Neuron (in vitro differentiated cells): ENCODE measurements around the gene CETP.

Experiments
- H2AFZ ChIP-seq: one replicate; pipeline ENCODE4 v1.6.1; 2013; ENCODE audit warnings: low read depth, mild to moderate bottlenecking, inconsistent platforms, low read length, moderate library complexity
- H3K27me3 ChIP-seq: one replicate; pipeline ENCODE4 v1.6.1; 2013; ENCODE audit warnings: low read length; ENCODE audit not compliant: insufficient read depth
- H3K36me3 ChIP-seq: one replicate; pipeline ENCODE4 v1.6.1; 2013; ENCODE audit warnings: low read length; ENCODE audit not compliant: insufficient read depth
- H3K4me1 ChIP-seq: one replicate; pipeline ENCODE4 v1.6.1; 2013; ENCODE audit warnings: low read length; ENCODE audit not compliant: insufficient read depth
- H3K4me3 ChIP-seq: 2 replicates; pipeline ENCODE4 v1.5.1; 2013; ENCODE audit warnings: mild to moderate bottlenecking, low read length, moderate library complexity
- H3K9me3 ChIP-seq: one replicate; pipeline ENCODE4 v1.6.1; 2013; ENCODE audit warnings: low read length

CETP gene

DNA sequence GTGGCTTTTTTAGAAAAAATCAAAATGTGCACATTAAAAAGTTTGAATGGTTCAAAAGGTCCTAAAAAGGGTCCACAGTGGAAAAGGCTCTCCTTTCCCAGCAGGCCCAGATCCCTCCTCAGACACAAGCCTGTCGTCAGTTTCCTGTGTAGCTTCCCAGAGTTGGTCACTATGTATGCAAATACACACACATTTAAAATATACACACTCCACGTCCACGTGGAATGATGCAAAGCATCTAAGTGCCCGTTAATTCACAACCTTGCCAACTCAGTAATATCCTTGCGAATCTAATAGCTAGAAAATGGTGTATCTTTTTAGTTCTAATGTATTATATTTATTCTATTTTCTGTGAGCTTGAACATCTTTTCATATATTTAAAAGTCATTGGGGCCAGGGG, 45.3 kb downstream of the CETP start:
- no peak overlapping the region for H3K4me3 ChIP-seq
- peaks cover 11% of the 10 kb centered on the region for H3K27me3 ChIP-seq
- H3K9me3 ChIP-seq, result no peaks in the 10 kb centered on the region
- no peak overlapping the region for H2AFZ ChIP-seq
- no peaks in the 10 kb centered on the region for H3K36me3 ChIP-seq
- H3K4me1 ChIP-seq, result no peaks in the 10 kb centered on the region

GRCh38 chr16:57007530-57007929, 45.8 kb downstream of the CETP start:
- no peak overlapping the region for H2AFZ ChIP-seq
- H3K9me3 ChIP-seq, result no peaks in the 10 kb centered on the region
- H3K4me3 ChIP-seq, result no peak overlapping the region
- no peaks in the 10 kb centered on the region for H3K4me1 ChIP-seq
- no peaks in the 10 kb centered on the region for H3K36me3 ChIP-seq
- H3K27me3 ChIP-seq, result peaks cover 11% of the 10 kb centered on the region

- no peaks in the 10 kb centered on the region for H3K4me1 ChIP-seq
- no peaks in the 10 kb centered on the region for H3K36me3 ChIP-seq
- no peak overlapping the region for H3K4me3 ChIP-seq
- H3K9me3 ChIP-seq, result no peaks in the 10 kb centered on the region
- peaks cover 11% of the 10 kb centered on the region for H3K27me3 ChIP-seq
- H2AFZ ChIP-seq, result no peak overlapping the region
Measured at GRCh38 chr16:57008440-57008839, 46.7 kb downstream of the CETP start.

- no peaks in the 10 kb centered on the region for H3K4me1 ChIP-seq
- H3K36me3 ChIP-seq, result no peaks in the 10 kb centered on the region
- H2AFZ ChIP-seq, result no peak overlapping the region
- no peak overlapping the region for H3K4me3 ChIP-seq
- H3K9me3 ChIP-seq, result no peaks in the 10 kb centered on the region
- H3K27me3 ChIP-seq, result peaks cover 1% of the 10 kb centered on the region
Measured at GRCh38 chr16:57009643-57010170, 48.0 kb downstream of the CETP start.

GRCh38 chr16:57012353-57012752, 50.6 kb downstream of the CETP start:
- H3K4me1 ChIP-seq, result no peaks in the 10 kb centered on the region
- no peaks in the 10 kb centered on the region for H3K9me3 ChIP-seq
- H3K36me3 ChIP-seq, result no peaks in the 10 kb centered on the region
- H3K4me3 ChIP-seq, result no peak overlapping the region
- no peaks in the 10 kb centered on the region for H3K27me3 ChIP-seq
- no peak overlapping the region for H2AFZ ChIP-seq

GRCh38 chr16:57013229-57013628, 51.5 kb downstream of the CETP start:
- H3K27me3 ChIP-seq, result no peaks in the 10 kb centered on the region
- H2AFZ ChIP-seq, result no peak overlapping the region
- no peak overlapping the region for H3K4me3 ChIP-seq
- no peaks in the 10 kb centered on the region for H3K36me3 ChIP-seq
- no peaks in the 10 kb centered on the region for H3K4me1 ChIP-seq
- H3K9me3 ChIP-seq, result no peaks in the 10 kb centered on the region

DNA sequence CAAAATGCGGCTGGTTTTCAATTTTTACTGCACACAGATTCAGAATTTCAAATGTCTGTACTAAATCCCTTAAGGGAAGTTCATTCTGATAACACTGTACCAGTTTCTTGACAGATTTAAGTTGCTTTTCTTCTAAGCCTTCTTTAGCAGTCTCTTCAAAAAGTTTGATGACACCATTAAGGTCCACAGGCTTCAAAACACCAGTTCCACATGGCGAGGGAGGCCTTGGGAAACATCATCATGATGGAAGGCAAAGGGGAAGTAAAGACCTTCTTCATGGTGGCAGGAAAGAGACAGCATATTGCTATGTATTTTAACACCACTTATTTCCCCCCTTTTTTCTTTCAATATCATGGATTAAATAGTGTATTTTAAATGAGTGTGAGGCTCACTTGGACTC, 52.2 kb downstream of the CETP start:
- H3K27me3 ChIP-seq, result no peaks in the 10 kb centered on the region
- H2AFZ ChIP-seq, result no peak overlapping the region
- no peaks in the 10 kb centered on the region for H3K36me3 ChIP-seq
- no peaks in the 10 kb centered on the region for H3K9me3 ChIP-seq
- H3K4me1 ChIP-seq, result no peaks in the 10 kb centered on the region
- H3K4me3 ChIP-seq, result no peak overlapping the region

- Histone ChIP-seq H3K4me3 (no peak overlapping the region), H3K9me3 (no peaks in the 10 kb centered on the region), H3K36me3 (no peaks in the 10 kb centered on the region), H2AFZ (no peak overlapping the region), H3K27me3 (no peaks in the 10 kb centered on the region), H3K4me1 (no peaks in the 10 kb centered on the region)
Measured at GRCh38 chr16:57016301-57016700, 54.6 kb downstream of the CETP start.

DNA sequence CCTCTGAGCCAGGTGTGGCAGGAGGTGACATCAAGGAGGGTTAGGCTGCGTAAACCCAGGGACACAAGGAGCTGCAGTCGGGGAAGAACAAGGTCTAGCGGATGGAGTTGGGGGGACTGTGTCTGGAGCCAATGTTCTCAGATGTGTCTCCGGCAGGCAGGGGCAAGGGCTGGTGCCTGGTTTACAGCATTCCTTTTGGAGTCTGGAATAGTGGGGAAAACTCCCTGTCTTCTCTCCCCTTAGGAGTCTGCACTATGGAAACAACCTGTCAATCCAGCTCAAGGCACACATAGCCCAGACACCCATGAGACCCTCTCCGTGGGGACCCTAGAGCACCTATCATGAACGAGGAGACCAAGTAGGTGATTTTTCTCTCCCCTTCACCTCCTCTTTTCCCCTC, 55.1 kb downstream of the CETP start:
- Histone ChIP-seq H2AFZ (no peak overlapping the region), H3K4me3 (no peak overlapping the region), H3K9me3 (no peaks in the 10 kb centered on the region), H3K4me1 (no peaks in the 10 kb centered on the region), H3K27me3 (no peaks in the 10 kb centered on the region), H3K36me3 (no peaks in the 10 kb centered on the region)

DNA sequence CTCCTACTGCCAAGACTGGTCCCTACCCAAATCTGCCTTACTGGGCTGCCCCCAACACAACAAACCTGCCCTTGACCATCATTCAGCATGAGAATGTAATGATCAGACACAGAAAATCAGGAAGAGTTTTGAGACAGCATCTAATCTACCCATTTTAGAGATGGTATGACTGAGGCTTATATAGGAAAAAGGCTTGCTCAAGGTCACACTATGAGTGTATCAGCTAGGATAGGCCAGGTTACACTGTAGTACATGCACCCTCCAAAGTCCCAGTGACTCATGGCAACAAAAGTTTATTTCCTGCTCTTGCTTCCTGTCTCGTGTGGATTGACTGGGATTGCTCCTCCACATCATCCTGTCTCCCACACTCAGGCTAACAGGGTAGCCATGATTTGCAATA, 55.5 kb downstream of the CETP start:
- H3K4me3 ChIP-seq, result no peak overlapping the region
- H3K4me1 ChIP-seq, result no peaks in the 10 kb centered on the region
- no peak overlapping the region for H2AFZ ChIP-seq
- no peaks in the 10 kb centered on the region for H3K36me3 ChIP-seq
- no peaks in the 10 kb centered on the region for H3K9me3 ChIP-seq
- H3K27me3 ChIP-seq, result no peaks in the 10 kb centered on the region

GRCh38 chr16:57019746-57020145, 58.0 kb downstream of the CETP start:
- Histone ChIP-seq H3K4me3 (no peak overlapping the region), H3K9me3 (no peaks in the 10 kb centered on the region), H3K36me3 (no peaks in the 10 kb centered on the region), H3K27me3 (peaks cover 5% of the 10 kb centered on the region), H3K4me1 (no peaks in the 10 kb centered on the region), H2AFZ (no peak overlapping the region)

DNA sequence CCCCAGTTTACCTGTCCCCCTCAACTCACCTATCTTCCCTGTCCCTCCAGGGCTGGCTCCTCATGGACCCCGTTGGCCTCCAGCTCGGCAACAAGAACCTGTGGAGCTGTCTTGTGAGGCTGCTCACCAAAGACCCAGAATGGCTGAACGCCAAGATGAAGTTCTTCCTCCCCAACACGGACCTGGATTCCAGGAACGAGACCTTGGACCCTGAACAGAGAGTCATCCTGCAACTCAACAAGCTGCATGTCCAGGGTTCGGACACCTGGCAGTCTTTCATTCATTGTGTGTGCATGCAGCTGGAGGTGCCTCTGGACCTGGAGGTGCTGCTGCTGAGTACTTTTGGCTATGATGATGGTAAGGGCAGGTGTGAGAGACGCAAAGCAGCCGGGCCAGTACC, 58.9 kb downstream of the CETP start:
- Histone ChIP-seq H2AFZ (no peak overlapping the region), H3K9me3 (no peaks in the 10 kb centered on the region), H3K4me3 (no peak overlapping the region), H3K4me1 (no peaks in the 10 kb centered on the region), H3K27me3 (peaks cover 5% of the 10 kb centered on the region), H3K36me3 (no peaks in the 10 kb centered on the region)

GRCh38 chr16:57021757-57022156, 60.0 kb downstream of the CETP start:
- peaks cover 5% of the 10 kb centered on the region for H3K27me3 ChIP-seq
- H3K36me3 ChIP-seq, result no peaks in the 10 kb centered on the region
- H3K9me3 ChIP-seq, result no peaks in the 10 kb centered on the region
- H2AFZ ChIP-seq, result no peak overlapping the region
- no peaks in the 10 kb centered on the region for H3K4me1 ChIP-seq
- H3K4me3 ChIP-seq, result no peak overlapping the region

- no peaks in the 10 kb centered on the region for H3K9me3 ChIP-seq
- no peak overlapping the region for H3K4me3 ChIP-seq
- H3K4me1 ChIP-seq, result no peaks in the 10 kb centered on the region
- no peaks in the 10 kb centered on the region for H3K36me3 ChIP-seq
- H3K27me3 ChIP-seq, result peaks cover 5% of the 10 kb centered on the region
- H2AFZ ChIP-seq, result no peak overlapping the region
Measured at GRCh38 chr16:57022445-57022844, 60.7 kb downstream of the CETP start.
